Calu3 (cell line): ENCODE measurements around the gene PODXL2. TPM values are rescaled to one million over a fixed set of nuclear protein-coding genes. Genes with fewer than 3 reads are reported as not detected.

ENCODE experiments used
- BruUV-seq: library from RNA; stranded (reverse); fragments of 400-500 nt; replicated peaks from 2 replicates; lab custom pipeline; 2021; lab: Mats Ljungman, UMichigan
- CTCF ChIA-PET: fragments of 300-600 bp; sonication (Branson Sonifier 250); formaldehyde crosslinking; loops from one replicate; lab custom pipeline; 2022; ENCODE audit warnings: antibody characterized with exemption; lab: Charles Lee
- DNase-seq: peaks from one replicate; pipeline ENCODE4 v3.0.0; 2022
- H3K27ac Mint-ChIP-seq: one replicate; pipeline ENCODE4 v1.8.0; 2022; ENCODE audit warnings: mixed read lengths; ENCODE audit not compliant: unreplicated experiment
- H3K27me3 Mint-ChIP-seq: one replicate; pipeline ENCODE4 v1.8.0; 2022; ENCODE audit warnings: mixed read lengths; ENCODE audit not compliant: unreplicated experiment
- H3K36me3 Mint-ChIP-seq: one replicate; pipeline ENCODE4 v1.8.0; 2022; ENCODE audit warnings: mild to moderate bottlenecking, moderate library complexity, mixed read lengths; ENCODE audit not compliant: insufficient read depth, unreplicated experiment
- H3K4me1 Mint-ChIP-seq: one replicate; pipeline ENCODE4 v1.8.0; 2022; ENCODE audit warnings: mild to moderate bottlenecking, low read depth, mixed read lengths; ENCODE audit not compliant: unreplicated experiment
- H3K4me3 Mint-ChIP-seq: one replicate; pipeline ENCODE4 v1.8.0; 2022; ENCODE audit warnings: mild to moderate bottlenecking, low read depth, moderate library complexity, mixed read lengths; ENCODE audit not compliant: unreplicated experiment
- H3K9me3 Mint-ChIP-seq: one replicate; pipeline ENCODE4 v1.8.0; 2022; ENCODE audit warnings: low read depth, mixed read lengths; ENCODE audit not compliant: unreplicated experiment
- CTCF ChIP-seq: fragments of 200-600 bp; IDR thresholded peaks from one replicate; pipeline ENCODE4 v1.8.0; 2022; ENCODE audit warnings: antibody characterized with exemption; ENCODE audit not compliant: unreplicated experiment
- intact Hi-C: fragments of 100-400 bp; cut with micrococcal nuclease; formaldehyde crosslinking; loops from one replicate; pipeline ENCODE4 v1.10.0; 2022; ENCODE audit not compliant: unreplicated experiment
- total RNA-seq: library from RNA; stranded (reverse); gene quantifications from 2 replicates; pipeline ENCODE4 v1.2.3, GENCODE V29; 2022

Gene PODXL2
- total RNA-seq, 1 experiment from 2014 or later: 36.1 TPM

- H3K36me3 Mint-ChIP-seq: peaks cover 48% of the 10 kb centered on the region
- intact Hi-C loops: no loop called here
- TF ChIP-seq CTCF: no peak
- no peaks in the 10 kb centered on the region for H3K27me3 Mint-ChIP-seq
- peak within 1 kb of the TSS; percentile 89 for H3K4me3 Mint-ChIP-seq
- H3K9me3 Mint-ChIP-seq: no peaks in the 10 kb centered on the region
- H3K27ac Mint-ChIP-seq: peak within 1 kb of the TSS; percentile 92
- CTCF ChIA-PET: interaction anchor here (0.8 to 1.6 kb wide), 4 partner anchors 11 to 147 kb away, joined by 3 to 5 read pairs (median 3); no protein-coding TSS in a partner anchor
- peaks cover 13% of the 10 kb centered on the region for H3K4me1 Mint-ChIP-seq
- peak; percentile 95 for DNase-seq
- BruUV-seq: TSS peak; percentile 93
These were observed 43.6 kb downstream of the PODXL2 start, which contains the start of gene ABTB1 for GRCh38 chr3:127672429-127673190. Gene ABTB1 (plus strand): TSS chr3:127672952. CDS start chr3:127673026, 74 bp downstream.

GRCh38 chr3:127673191-127674100 lies 44.5 kb downstream of the PODXL2 start:
- BruUV-seq: TSS peak; percentile 36
- Mint-ChIP-seq H3K4me3 (peak overlapping the region; percentile 89), H3K27ac (peak overlapping the region; percentile 77), H3K4me1 (peaks cover 13% of the 10 kb centered on the region), H3K27me3 (no peaks in the 10 kb centered on the region), H3K36me3 (peaks cover 48% of the 10 kb centered on the region), H3K9me3 (no peaks in the 10 kb centered on the region)
- intact Hi-C loops: no loop called here
- TF ChIP-seq CTCF: peak; percentile 27
- peak; percentile 71 for DNase-seq
- CTCF ChIA-PET: interaction anchor here (1.6 kb wide), 1 partner anchor 10 kb away, joined by 3 read pairs; no protein-coding TSS in a partner anchor

- no peak for DNase-seq
- no TSS peak for BruUV-seq
- Mint-ChIP-seq H3K36me3 (peaks cover 48% of the 10 kb centered on the region), H3K27ac (peak overlapping the region; percentile 77), H3K4me1 (peaks cover 13% of the 10 kb centered on the region), H3K9me3 (no peaks in the 10 kb centered on the region), H3K27me3 (no peaks in the 10 kb centered on the region), H3K4me3 (peak overlapping the region; percentile 89)
- CTCF ChIA-PET: no interaction called here
- TF ChIP-seq CTCF: no peak
- intact Hi-C loops: no loop called here
These were observed 45.2 kb downstream of the PODXL2 start for GRCh38 chr3:127674101-127674721.

- no peak for TF ChIP-seq CTCF
- DNase-seq: no peak
- H3K4me3 Mint-ChIP-seq: peak overlapping the region; percentile 89
- intact Hi-C loops: no loop called here
- H3K27ac Mint-ChIP-seq: peak overlapping the region; percentile 77
- CTCF ChIA-PET: no interaction called here
- peaks cover 13% of the 10 kb centered on the region for H3K4me1 Mint-ChIP-seq
- H3K9me3 Mint-ChIP-seq: no peaks in the 10 kb centered on the region
- BruUV-seq: no TSS peak
- peaks cover 48% of the 10 kb centered on the region for H3K36me3 Mint-ChIP-seq
- H3K27me3 Mint-ChIP-seq: no peaks in the 10 kb centered on the region
These were observed 45.8 kb downstream of the PODXL2 start for GRCh38 chr3:127674790-127675189.
